GM19324 (cell line): ENCODE data around the gene ANKFN1.
"Not testable (repeated sequence)": the region's sequence is repeated elsewhere in the genome, so short reads cannot be mapped to it uniquely, and the experiment has no call there.

Source experiments
- ATAC-seq: cut with Tn5 transposase; IDR thresholded peaks from one replicate; pipeline ENCODE4 v1.9.1; 2021; ENCODE audit warnings: mild to moderate bottlenecking, moderate library complexity; ENCODE audit not compliant: unreplicated experiment, low FRiP score

Gene ANKFN1

GRCh38 chr17:56269556-56270389, 116.5 kb downstream of the ANKFN1 start:
- ATAC-seq: no peak

DNA sequence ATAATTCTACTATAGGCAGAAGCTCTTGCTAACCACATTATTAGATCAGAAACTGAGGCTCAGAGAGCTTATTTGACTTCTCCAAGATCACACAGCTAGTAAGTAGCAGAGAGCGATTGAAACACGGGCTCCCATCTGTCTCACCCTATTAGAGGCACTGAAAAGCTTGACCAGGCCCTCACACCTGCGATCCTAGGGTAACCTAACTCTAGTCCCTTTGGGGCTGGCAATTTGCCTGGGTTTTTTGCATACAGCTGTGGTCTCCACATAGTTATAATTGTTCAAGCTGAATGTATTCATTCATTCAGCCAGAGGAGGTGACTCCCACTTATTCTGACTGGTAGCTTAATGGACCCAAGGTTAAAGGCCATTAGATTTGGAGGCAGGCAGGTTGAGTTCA, 121.2 kb downstream of the ANKFN1 start:
- no peak for ATAC-seq

DNA sequence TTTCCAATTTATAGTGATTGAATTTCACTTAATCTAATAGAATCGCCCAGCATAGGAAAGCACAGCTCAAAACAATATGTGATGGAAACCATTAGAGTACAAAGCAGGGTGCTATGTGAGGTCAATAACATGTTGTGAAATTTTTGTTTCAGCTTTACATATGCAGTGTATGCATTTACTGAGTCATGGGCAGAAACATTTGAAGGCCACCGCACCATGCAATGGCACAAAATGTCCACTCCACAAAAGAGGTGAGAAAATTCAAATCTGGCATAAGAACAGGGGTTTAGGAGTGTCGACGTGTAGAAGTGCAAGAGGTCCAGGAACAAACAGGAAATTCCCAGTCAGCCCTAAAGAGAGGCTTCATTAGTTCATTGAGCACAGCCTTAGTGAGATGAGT, 131.2 kb downstream of the ANKFN1 start:
- no peak for ATAC-seq

DNA sequence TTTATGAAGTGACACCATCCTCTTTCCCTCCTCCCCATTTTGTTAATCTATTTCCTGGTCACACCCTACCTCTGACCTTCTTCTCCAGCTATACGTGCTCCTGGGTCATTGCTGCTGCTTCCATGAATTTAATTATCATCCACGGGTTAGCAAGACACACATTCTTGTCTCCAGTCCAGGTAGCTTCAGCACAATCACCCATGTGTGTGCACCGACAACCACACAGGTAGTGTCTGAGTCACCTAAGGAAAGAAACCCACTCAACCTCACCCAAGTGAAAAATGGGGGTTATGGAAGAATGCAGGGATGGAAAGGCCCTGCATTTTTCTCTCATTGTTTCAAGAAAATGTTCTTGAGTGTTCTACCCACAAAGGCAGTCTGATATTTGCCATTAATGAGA, 135.5 kb downstream of the ANKFN1 start:
- not testable (repeated sequence) for ATAC-seq

GRCh38 chr17:56289321-56289720, 136.0 kb downstream of the ANKFN1 start:
- no peak for ATAC-seq

GRCh38 chr17:56290101-56290801, 137.0 kb downstream of the ANKFN1 start:
- ATAC-seq: no peak

GRCh38 chr17:56290802-56291118, 137.5 kb downstream of the ANKFN1 start:
- ATAC-seq: no peak

DNA sequence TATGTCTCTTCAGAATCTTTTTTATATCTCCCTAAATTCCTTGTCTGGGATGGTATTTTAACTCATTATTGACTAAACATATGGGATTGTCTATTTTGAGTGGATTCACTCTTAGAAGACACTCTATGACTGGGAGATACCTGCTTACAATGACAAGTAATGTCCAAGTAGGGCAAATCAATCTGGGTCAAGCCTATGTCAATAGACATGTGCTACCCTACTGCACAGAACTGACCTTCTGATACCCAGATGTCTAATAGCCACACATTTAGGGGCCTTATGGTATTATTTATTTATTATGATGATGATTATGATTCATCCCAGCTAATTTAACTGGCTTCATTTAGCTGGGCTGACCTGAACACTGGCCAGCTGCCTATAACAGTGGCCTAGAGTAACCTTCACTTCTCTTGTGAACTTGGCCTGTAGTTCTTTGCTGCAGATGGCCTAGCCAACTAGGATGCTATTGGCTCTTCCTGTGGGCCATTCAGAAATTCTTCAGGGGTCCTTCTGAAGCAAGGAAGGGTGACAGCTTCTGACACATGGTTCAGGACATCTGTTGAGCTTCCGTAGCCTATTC, 138.0 kb downstream of the ANKFN1 start:
- no peak for ATAC-seq

DNA sequence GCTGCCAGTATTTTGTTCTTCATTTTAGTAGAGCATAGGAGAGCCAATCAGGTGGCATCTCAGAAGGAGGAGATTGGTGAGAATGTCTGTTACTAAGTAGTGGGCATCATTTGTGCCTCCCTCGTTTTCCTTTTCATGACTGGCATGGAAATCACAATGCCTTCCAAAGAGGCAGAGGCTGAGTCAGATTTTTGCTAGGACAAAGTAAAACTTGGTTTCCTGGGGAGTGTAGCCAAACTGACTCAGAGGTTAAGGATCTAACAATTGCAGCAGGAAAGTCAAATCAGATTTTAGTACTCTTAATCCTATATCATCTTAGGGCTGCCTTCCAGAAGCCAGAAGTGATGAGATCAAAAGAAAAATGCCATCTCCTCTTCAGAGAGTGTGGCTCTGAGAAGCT, 138.7 kb downstream of the ANKFN1 start:
- ATAC-seq: no peak

GRCh38 chr17:56292578-56292977, 139.3 kb downstream of the ANKFN1 start:
- ATAC-seq: no peak

DNA sequence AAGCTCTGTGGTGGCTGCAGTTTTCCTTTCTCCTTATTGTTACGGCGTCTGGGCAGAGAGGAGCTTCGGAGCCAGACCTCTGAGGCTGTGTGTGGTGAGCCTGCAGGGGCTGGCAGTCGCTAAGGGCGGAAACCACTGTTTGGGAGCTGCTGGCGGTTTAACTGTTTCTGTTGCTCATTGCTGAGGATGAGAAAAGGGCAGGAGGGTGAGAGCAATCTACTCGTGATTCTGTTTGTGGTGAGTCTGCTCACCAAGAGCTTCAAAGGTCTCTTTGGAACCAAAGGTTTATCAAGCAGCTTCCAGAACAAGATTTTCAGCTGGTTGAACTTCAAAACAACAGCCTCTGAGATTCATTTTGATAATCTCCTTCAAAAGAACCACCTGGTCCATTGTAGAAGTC, 143.9 kb downstream of the ANKFN1 start:
- ATAC-seq: no peak

DNA sequence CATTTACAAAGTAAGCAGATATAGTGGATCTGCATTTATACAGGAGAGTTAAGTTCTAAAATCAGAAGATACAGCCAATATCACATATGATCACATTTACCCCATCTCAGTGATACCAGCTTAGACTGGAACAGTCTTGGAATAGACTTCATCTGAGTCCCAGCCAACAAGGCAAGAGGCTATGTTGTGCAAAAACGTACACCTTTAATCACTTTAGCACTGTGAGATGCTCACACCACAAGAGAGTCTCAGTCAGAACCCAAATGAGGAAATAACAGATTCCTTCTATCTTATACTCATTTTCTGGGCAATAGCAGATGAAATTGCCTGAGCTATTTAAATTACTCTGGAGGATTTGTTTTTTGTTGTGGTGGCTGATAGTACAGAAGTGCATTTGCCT, 145.6 kb downstream of the ANKFN1 start:
- ATAC-seq: no peak

GRCh38 chr17:56300144-56300543, 146.9 kb downstream of the ANKFN1 start:
- no peak for ATAC-seq

DNA sequence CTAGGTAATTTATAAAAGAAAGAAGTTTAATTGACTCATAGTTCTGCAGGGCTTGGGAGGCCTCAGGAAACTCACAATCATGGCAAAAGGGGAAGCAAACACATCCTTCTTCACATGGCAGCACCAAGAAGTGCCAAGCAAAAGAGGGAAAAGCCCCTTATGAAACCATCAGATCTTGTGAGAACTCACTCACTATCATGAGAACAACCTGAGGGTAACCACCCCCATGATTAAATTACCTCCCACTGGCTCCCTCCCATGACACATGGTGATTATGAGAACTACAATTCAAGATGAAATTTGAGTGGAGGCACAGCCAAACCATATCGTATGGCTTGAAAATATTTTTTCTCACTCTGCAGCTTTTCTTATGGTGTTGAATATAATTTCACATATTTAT, 151.7 kb downstream of the ANKFN1 start:
- no peak for ATAC-seq

DNA sequence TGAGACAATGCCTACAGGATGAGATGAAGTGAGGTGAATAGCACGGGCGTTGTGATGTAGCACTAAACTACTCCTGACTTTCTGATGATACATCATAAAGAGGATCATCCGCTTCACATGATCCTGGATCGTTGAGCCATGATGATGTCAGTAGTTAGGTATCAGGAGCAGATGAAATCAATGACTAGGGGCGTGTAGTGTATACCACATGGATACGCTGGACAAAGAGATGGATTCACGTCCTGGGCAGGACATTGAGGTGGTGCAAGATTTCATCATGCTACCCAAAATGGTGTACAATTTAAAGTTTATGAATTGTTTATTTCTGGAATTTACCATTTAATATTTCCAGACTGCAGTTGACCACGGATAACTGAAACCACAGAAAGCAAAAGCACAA, 156.6 kb downstream of the ANKFN1 start:
- ATAC-seq: no peak

DNA sequence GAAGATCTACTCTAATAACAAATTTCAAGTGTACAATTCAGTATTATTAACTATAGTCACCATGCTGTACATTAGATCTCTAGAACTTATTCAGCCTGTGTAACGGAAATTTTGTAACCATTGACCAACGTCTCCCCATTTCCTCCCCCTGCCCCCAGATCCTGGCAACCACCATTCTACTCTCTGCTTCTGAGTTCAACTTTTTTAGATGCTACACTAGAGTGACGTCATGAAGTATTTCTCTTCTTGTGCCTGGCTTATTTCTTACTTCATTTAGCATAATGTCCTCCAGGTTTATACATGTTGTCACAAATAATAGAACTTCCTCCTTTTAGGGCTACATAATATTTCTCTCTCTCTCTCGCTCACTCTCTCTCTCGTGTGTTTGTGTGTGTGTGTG, 157.5 kb downstream of the ANKFN1 start:
- no peak for ATAC-seq

DNA sequence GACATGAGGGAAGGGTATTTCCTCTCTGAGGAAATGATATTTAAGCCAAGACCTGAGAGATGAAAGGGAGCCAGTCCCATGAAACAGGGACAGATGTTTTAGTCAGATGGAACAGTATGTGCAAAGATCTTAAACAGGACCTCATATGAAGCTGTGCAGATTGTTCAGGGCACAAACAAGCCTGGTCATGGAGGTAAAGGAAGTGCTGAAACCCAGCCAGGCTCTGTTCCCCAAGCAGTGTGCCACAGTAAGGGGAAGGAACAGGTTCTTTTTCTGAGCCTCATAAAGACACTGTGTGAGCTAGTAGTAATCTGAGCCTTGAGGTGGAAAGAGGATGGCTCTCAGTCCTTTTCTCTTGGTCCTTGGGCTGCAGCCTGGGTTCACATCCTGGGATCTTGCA, 159.9 kb downstream of the ANKFN1 start:
- no peak for ATAC-seq

DNA sequence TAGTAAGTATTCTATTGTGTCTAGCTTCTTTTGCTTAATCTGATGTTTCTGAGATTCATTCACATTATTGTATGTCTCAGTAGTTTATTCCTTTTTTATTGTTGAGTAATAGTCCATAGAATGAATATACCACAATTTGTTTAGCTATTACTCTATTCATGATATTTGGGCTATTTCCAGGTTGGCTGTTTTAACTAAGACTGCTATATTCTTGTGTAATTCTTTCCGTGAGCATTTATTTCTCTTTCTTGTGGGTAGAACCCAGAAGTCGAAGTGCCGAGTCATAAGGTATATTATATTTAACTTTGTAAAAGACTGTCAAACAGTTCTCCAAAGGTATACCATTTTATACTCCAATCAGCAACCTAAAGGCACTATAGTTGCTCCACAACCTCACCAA, 160.8 kb downstream of the ANKFN1 start:
- no peak for ATAC-seq

DNA sequence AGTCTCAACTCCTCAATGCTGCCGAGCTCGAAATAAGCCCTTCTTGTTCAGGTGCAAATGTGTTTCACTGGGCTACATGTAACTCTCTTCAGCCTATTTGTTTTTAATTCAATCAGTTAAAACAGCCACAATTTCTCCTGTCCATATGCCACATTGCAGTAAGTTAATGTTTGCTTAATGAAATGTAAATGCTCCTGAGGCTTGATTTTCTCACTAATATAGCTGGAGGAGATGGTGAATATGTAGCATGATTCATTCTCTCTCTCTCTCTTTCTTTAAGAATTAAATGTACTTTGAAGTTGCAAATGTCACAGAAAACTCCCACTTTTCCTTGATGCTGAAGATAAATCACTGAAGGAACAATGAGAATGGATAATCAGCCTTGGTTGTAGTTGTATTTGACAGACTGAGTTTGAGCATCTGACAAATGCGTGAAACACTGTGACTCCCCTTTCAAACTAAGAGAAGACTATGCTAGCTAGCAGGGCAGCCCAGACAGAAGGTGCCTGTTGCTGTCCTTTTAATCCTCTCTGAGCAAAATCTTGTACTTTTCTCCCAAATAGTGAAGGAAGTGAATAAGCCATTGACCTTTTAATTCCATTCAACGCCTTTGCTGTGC, 161.8 kb downstream of the ANKFN1 start:
- ATAC-seq: no peak

DNA sequence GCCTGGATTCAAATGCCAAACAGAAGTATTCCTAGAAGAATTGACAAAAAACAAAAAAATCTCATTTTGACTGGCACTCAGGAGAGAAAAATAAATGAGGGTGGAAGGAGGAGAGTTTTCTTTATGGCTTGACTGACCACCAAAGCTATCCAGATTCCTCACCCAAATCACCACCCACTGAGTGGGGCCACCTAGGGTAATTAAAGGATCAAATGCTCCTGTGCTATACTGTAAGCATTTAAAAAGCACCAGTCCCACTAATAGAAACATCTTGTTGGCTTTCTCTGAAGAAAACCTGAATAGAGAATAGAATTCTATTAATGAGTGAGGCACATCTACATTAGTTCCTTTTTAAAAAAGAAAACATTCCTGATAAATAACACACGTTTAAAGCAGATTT, 163.3 kb downstream of the ANKFN1 start:
- ATAC-seq: no peak
